Caco-2 (cell line): Measurements from ENCODE around the gene XPR1. TPM values are rescaled to one million over a fixed set of nuclear protein-coding genes. Genes with fewer than 3 reads are reported as not detected.

Source experiments
- BruUV-seq: library from RNA; stranded (reverse); fragments of 400-500 nt; replicated peaks from 2 replicates; lab custom pipeline; 2021; lab: Mats Ljungman, UMichigan
- CTCF ChIA-PET: fragments of 300-600 bp; sonication (Branson Sonifier 250); formaldehyde crosslinking; loops from one replicate; lab custom pipeline; 2022; ENCODE audit warnings: antibody characterized with exemption; lab: Charles Lee
- POLR2A ChIA-PET: fragments of 300-600 bp; sonication (Branson Sonifier 250); formaldehyde crosslinking; loops from one replicate; lab custom pipeline; 2022; ENCODE audit warnings: antibody characterized with exemption; lab: Charles Lee
- DNase-seq, 2 experiments: peaks; one replicate each; pipeline versions ENCODE4 v3.0.0 to v3.0.0-alpha.2; 2020 to 2022
- H3K27me3 ChIP-seq: replicated peaks from 2 replicates; pipeline ENCODE4 v1.6.0; 2011; ENCODE audit warnings: low read length; ENCODE audit not compliant: control insufficient read depth, insufficient read depth
- H3K36me3 ChIP-seq: 2 replicates; pipeline ENCODE4 v1.5.1; 2011; ENCODE audit warnings: low read length; ENCODE audit not compliant: control insufficient read depth, insufficient read depth
- H3K4me1 ChIP-seq: fragments of 250-450 bp; sonication (Bioruptor Pico); 2 replicates; pipeline ENCODE4 v1.5.1; 2020; ENCODE audit warnings: mild to moderate bottlenecking
- H3K4me3 ChIP-seq: 2 replicates; pipeline ENCODE4 v1.5.1; 2011; ENCODE audit warnings: low read depth, mild to moderate bottlenecking, control low read depth, low read length
- H3K9me3 ChIP-seq: fragments of 250-450 bp; sonication (Bioruptor Pico); 2 replicates; pipeline ENCODE4 v1.5.1; 2020; ENCODE audit warnings: mild to moderate bottlenecking, moderate library complexity
- H3K27ac Mint-ChIP-seq: one replicate; pipeline ENCODE4 v1.8.0; 2022; ENCODE audit warnings: mixed read lengths; ENCODE audit not compliant: unreplicated experiment
- H3K27me3 Mint-ChIP-seq: one replicate; pipeline ENCODE4 v1.8.0; 2022; ENCODE audit warnings: mixed read lengths; ENCODE audit not compliant: insufficient read depth, unreplicated experiment
- H3K36me3 Mint-ChIP-seq: one replicate; pipeline ENCODE4 v1.8.0; 2022; ENCODE audit warnings: mild to moderate bottlenecking, mixed read lengths; ENCODE audit not compliant: insufficient read depth, unreplicated experiment
- H3K4me1 Mint-ChIP-seq: one replicate; pipeline ENCODE4 v1.8.0; 2022; ENCODE audit warnings: low read depth, mixed read lengths; ENCODE audit not compliant: unreplicated experiment
- H3K4me3 Mint-ChIP-seq: one replicate; pipeline ENCODE4 v1.8.0; 2022; ENCODE audit warnings: mild to moderate bottlenecking, moderate library complexity, mixed read lengths; ENCODE audit not compliant: unreplicated experiment
- H3K9me3 Mint-ChIP-seq: one replicate; pipeline ENCODE4 v1.8.0; 2022; ENCODE audit warnings: mixed read lengths; ENCODE audit not compliant: unreplicated experiment
- intact Hi-C: fragments of 100-400 bp; cut with micrococcal nuclease; formaldehyde crosslinking; loops from one replicate; pipeline ENCODE4 v1.10.0; 2022; ENCODE audit not compliant: unreplicated experiment
- total RNA-seq: library from RNA; stranded (reverse); gene quantifications from 2 replicates; pipeline ENCODE4 v1.2.3, GENCODE V29; 2022
- TF ChIP-seq, protein P1 (sequence below), 2 experiments: fragments of 200-600 bp in 1 of 2; IDR thresholded peaks; 1 replicate in 1 of 2; 2 replicates in 1 of 2; pipeline versions ENCODE4 v1.5.1 to v1.8.0; 2011 to 2022; ENCODE audit warnings: antibody characterized with exemption in 1 of 2, control low read depth in 1 of 2, inconsistent platforms in 1 of 2, low read depth in 1 of 2, low read length in 1 of 2, mild to moderate bottlenecking in 1 of 2, moderate library complexity in 1 of 2; ENCODE audit not compliant: insufficient read depth in 1 of 2, severe bottlenecking in 1 of 2, unreplicated experiment in 1 of 2

Gene XPR1
- total RNA-seq, 1 experiment from 2014 or later, result 34.4 TPM

- Histone ChIP-seq H3K9me3 (no peaks in the 10 kb centered on the region), H3K27me3 (no peaks in the 10 kb centered on the region), H3K36me3 (no peaks in the 10 kb centered on the region), H3K4me3 (no peak overlapping the region), H3K4me1 (peaks cover 26% of the 10 kb centered on the region)
- peaks cover under 1% of the 10 kb centered on the region for H3K36me3 Mint-ChIP-seq
- intact Hi-C loops, result no loop called here
- no peaks in the 10 kb centered on the region for H3K9me3 Mint-ChIP-seq
- ChIA-PET CTCF (no interaction called here), POLR2A (no interaction called here)
- no TSS peak for BruUV-seq
- no peak for DNase-seq
- H3K4me3 Mint-ChIP-seq, result no peak overlapping the region
- H3K27me3 Mint-ChIP-seq, result no peaks in the 10 kb centered on the region
- TF ChIP-seq, protein P1, sequence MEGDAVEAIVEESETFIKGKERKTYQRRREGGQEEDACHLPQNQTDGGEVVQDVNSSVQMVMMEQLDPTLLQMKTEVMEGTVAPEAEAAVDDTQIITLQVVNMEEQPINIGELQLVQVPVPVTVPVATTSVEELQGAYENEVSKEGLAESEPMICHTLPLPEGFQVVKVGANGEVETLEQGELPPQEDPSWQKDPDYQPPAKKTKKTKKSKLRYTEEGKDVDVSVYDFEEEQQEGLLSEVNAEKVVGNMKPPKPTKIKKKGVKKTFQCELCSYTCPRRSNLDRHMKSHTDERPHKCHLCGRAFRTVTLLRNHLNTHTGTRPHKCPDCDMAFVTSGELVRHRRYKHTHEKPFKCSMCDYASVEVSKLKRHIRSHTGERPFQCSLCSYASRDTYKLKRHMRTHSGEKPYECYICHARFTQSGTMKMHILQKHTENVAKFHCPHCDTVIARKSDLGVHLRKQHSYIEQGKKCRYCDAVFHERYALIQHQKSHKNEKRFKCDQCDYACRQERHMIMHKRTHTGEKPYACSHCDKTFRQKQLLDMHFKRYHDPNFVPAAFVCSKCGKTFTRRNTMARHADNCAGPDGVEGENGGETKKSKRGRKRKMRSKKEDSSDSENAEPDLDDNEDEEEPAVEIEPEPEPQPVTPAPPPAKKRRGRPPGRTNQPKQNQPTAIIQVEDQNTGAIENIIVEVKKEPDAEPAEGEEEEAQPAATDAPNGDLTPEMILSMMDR (IDR thresholded peaks at IDR 0.05; ENCODE audit: insufficient read depth in 1 of 2, low read depth in 1 of 2, low read length in 1 of 2, severe bottlenecking in 1 of 2, unreplicated experiment in 1 of 2), result no peak
- H3K27ac Mint-ChIP-seq, result no peak overlapping the region
- peaks cover 8% of the 10 kb centered on the region for H3K4me1 Mint-ChIP-seq
Measured at GRCh38 chr1:180849031-180849775, 217.4 kb downstream of the XPR1 start.

GRCh38 chr1:180851995-180852887 lies 220.4 kb downstream of the XPR1 start:
- ChIA-PET CTCF (no interaction called here), POLR2A (no interaction called here)
- H3K36me3 Mint-ChIP-seq, result peaks cover 17% of the 10 kb centered on the region
- TF ChIP-seq, protein P1 (IDR thresholded peaks at IDR 0.05; ENCODE audit: insufficient read depth in 1 of 2, low read depth in 1 of 2, low read length in 1 of 2, severe bottlenecking in 1 of 2, unreplicated experiment in 1 of 2), result no peak
- H3K27me3 Mint-ChIP-seq, result no peaks in the 10 kb centered on the region
- peaks cover 30% of the 10 kb centered on the region for H3K4me1 Mint-ChIP-seq
- Histone ChIP-seq H3K9me3 (no peaks in the 10 kb centered on the region), H3K27me3 (no peaks in the 10 kb centered on the region), H3K4me1 (peaks cover 34% of the 10 kb centered on the region), H3K4me3 (no peak overlapping the region), H3K36me3 (no peaks in the 10 kb centered on the region)
- H3K9me3 Mint-ChIP-seq, result no peaks in the 10 kb centered on the region
- intact Hi-C loops, result no loop called here
- no peak overlapping the region for H3K27ac Mint-ChIP-seq
- no peak overlapping the region for H3K4me3 Mint-ChIP-seq
- no peak for DNase-seq
- BruUV-seq, result no TSS peak

GRCh38 chr1:180854001-180854400 lies 222.2 kb downstream of the XPR1 start:
- no peaks in the 10 kb centered on the region for H3K9me3 ChIP-seq
- BruUV-seq, result no TSS peak
- H3K4me1 Mint-ChIP-seq, result peaks cover 22% of the 10 kb centered on the region
- TF ChIP-seq, protein P1 (IDR thresholded peaks at IDR 0.05; ENCODE audit: insufficient read depth in 1 of 2, low read depth in 1 of 2, low read length in 1 of 2, severe bottlenecking in 1 of 2, unreplicated experiment in 1 of 2), result no peak
- DNase-seq, result no peak
- H3K4me3 Mint-ChIP-seq, result peak overlapping the region; percentile 47
- intact Hi-C loops, result loop anchor here (2.0 kb wide), 1 partner anchor 217 kb away; no protein-coding TSS in a partner anchor
- H3K27me3 ChIP-seq, result no peaks in the 10 kb centered on the region
- H3K4me1 ChIP-seq, result peaks cover 19% of the 10 kb centered on the region
- peaks cover 17% of the 10 kb centered on the region for H3K36me3 Mint-ChIP-seq
- no peak overlapping the region for H3K4me3 ChIP-seq
- H3K27me3 Mint-ChIP-seq, result no peaks in the 10 kb centered on the region
- H3K27ac Mint-ChIP-seq, result no peak overlapping the region
- no peaks in the 10 kb centered on the region for H3K9me3 Mint-ChIP-seq
- ChIA-PET CTCF (no interaction called here), POLR2A (no interaction called here)
- no peaks in the 10 kb centered on the region for H3K36me3 ChIP-seq
